Heart right ventricle (tissue), 16 donors: ENCODE results near the gene ARHGEF4. TPM values are rescaled to one million over a fixed set of nuclear protein-coding genes. Genes with fewer than 3 reads are reported as not detected.

Experiments used
- ATAC-seq, 8 donors: fragments of 200-7000 bp; cut with Tn5 transposase; one replicate each; pipeline ENCODE4 v1.9.1; 2020; ENCODE audit warnings: mild to moderate bottlenecking in 8 of 8, moderate library complexity in 8 of 8, moderate number of reproducible peaks in 1 of 8
- DNase-seq, 2 donors: peaks; one replicate each; pipeline ENCODE4 v3.0.0-alpha.2; 2020
- H3K27ac ChIP-seq, 10 donors: fragments of 200-600 bp; sonication (generic) in 2 of 10; one replicate each; pipeline versions ENCODE4 v1.5.0 to v1.8.0; 2020 to 2022; ENCODE audit warnings: mild to moderate bottlenecking in 3 of 10
- H3K27me3 ChIP-seq, 7 donors: fragments of 200-600 bp; one replicate each; pipeline ENCODE4 v1.8.0; 2021 to 2022; ENCODE audit warnings: mild to moderate bottlenecking in 2 of 7
- H3K36me3 ChIP-seq, 9 donors: fragments of 200-600 bp; sonication (generic) in 1 of 9; one replicate each; pipeline versions ENCODE4 v1.5.0 to v1.8.0; 2020 to 2022; ENCODE audit warnings: mild to moderate bottlenecking in 2 of 9
- H3K4me1 ChIP-seq, 9 donors: fragments of 200-600 bp; sonication (generic) in 1 of 9; one replicate each; pipeline versions ENCODE4 v1.5.0 to v1.8.0; 2020 to 2022; ENCODE audit warnings: mild to moderate bottlenecking in 4 of 9
- H3K4me3 ChIP-seq, 10 donors: fragments of 200-600 bp; sonication (generic) in 2 of 10; one replicate each; pipeline versions ENCODE4 v1.5.0 to v1.8.0; 2020 to 2022; ENCODE audit warnings: mild to moderate bottlenecking in 7 of 10, moderate library complexity in 2 of 10
- H3K9me3 ChIP-seq, 11 donors: fragments of 200-600 bp in 10 of 11; sonication (generic) in 2 of 11; one replicate each; pipeline versions ENCODE4 v1.5.0 to v1.8.0; 2013 to 2022; ENCODE audit warnings: mild to moderate bottlenecking in 2 of 11, control low read depth in 1 of 11, moderate library complexity in 1 of 11
- CTCF ChIP-seq, 9 donors: fragments of 200-600 bp; sonication (generic) in 2 of 9; IDR thresholded peaks; one replicate each; pipeline versions ENCODE4 v1.5.0 to v1.8.0; 2021 to 2022; ENCODE audit warnings: antibody characterized with exemption in 9 of 9, mild to moderate bottlenecking in 5 of 9, moderate library complexity in 1 of 9
- WGBS, 2 donors: extraction: QIAGEN DNeasy Blood & Tissue Kit; methylation state at CpG; one replicate each; pipeline ENCODE4 v1.1.7; 2013; ENCODE audit warnings: inconsistent platforms in 1 of 2; 5-methylcytosine and 5-hydroxymethylcytosine counted together
- intact Hi-C, 10 donors: fragments of 100-400 bp; cut with DNase I; formaldehyde crosslinking; loops; one replicate each; pipeline versions ENCODE4 v1.11.1 to v1.14.2; 2022
- polyA plus RNA-seq, 2 donors: library from polyadenylated mRNA; stranded (reverse); fragments of 200-250 nt; gene quantifications; one replicate each; pipeline ENCODE4 v1.2.3, GENCODE V29; 2013
- total RNA-seq, 10 donors: library from RNA; stranded (reverse); fragmentation: NEBNext Ultra II Directional in 3 of 10; extraction: Animal tissue kit (Norgen Biotek cat#: 25700) in 3 of 10; gene quantifications; one replicate each; pipeline versions ENCODE4 v1.2.1 to v1.2.4, GENCODE V29; 2021 to 2023
- donor health status: Arrhythmogenic right ventricular cardiomyopathy.
- donor health status: ischemic (EF 13 %, LVEDD 7.1; RV severe dilation, severe dysfunction).
- donor health status: healthy with polysubstance abuse.
- donor health status: DM: no; HTN: yes; CAD: no.
- donor health status: DM: no; HTN: no; CAD: no.
- donor health status: ischemic (EF 25% LVEDD 6.9; RV normal size, moderate dysfunction).
- donor health status: ischemic (EF 25% LVEDD 5.7; RV mildly dilated, moderate dysfunction).
- donor health status: healthy.
- donor health status: DM: yes; HTN: yes; CAD: no.
- donor health status: Ischemic cardiomyopathy.
- donor health status: ischemic (EF 35%, LVEDD 5.7; RV mildly dilated, moderate dysfunction).
- donor health status: nonischemic (EF 11% LVEDD 7.7; RV severe dilation, severe dysfunction).
- donor health status: DM: yes; HTN: yes; CAD: no.
- donor health status: PGD.
- donor health status: ischemic (EF 29% LVEDD 5.4; RV normal size, mild dysfunction).
- donor health status: nonischemic (EF 23%, LVEDD 6.1; RV moderate dilation, normal function).

Gene ARHGEF4
- total and polyA plus RNA-seq, 12 donors: 0.67 to 6.5 (median 3.4) TPM

- DNase-seq: no peak
Measured at GRCh38 chr2:130829015-130829414, 7.7 kb upstream of the ARHGEF4 start.

GRCh38 chr2:130830538-130830937, 6.2 kb upstream of the ARHGEF4 start:
- 78 to 81% methylated on average over 2 of the region's 2 CpGs for WGBS, 2 donors
- DNase-seq (no peak), ATAC-seq (no peak)
- Histone ChIP-seq H3K4me3 (no peak overlapping the region), H3K4me1 (no peaks in the 10 kb centered on the region), H3K27ac (no peak overlapping the region), H3K36me3 (no peaks in the 10 kb centered on the region), H3K27me3 (peaks cover 0 to 31% (median 17%) of the 10 kb centered on the region in 7 donors), H3K9me3 (no peaks in the 10 kb centered on the region)
- intact Hi-C loops: no loop called here
- no peak for TF ChIP-seq CTCF (IDR thresholded peaks at IDR 0.05)

More at GRCh38 chr2:130829015-130829414, 7.7 kb upstream of the ARHGEF4 start:
- Histone ChIP-seq H3K27ac (no peak overlapping the region), H3K27me3 (peaks cover 0 to 20% (median 2%) of the 10 kb centered on the region in 7 donors), H3K36me3 (no peaks in the 10 kb centered on the region), H3K4me3 (no peak overlapping the region), H3K9me3 (no peaks in the 10 kb centered on the region), H3K4me1 (peaks cover 0 to 7% (median 0%) of the 10 kb centered on the region in 9 donors)
- intact Hi-C loops: no loop called here
- no peak for ATAC-seq
- 84 to 91% methylated on average over 10 of the region's 10 CpGs for WGBS, 2 donors
- no peak for TF ChIP-seq CTCF (IDR thresholded peaks at IDR 0.05)

DNA sequence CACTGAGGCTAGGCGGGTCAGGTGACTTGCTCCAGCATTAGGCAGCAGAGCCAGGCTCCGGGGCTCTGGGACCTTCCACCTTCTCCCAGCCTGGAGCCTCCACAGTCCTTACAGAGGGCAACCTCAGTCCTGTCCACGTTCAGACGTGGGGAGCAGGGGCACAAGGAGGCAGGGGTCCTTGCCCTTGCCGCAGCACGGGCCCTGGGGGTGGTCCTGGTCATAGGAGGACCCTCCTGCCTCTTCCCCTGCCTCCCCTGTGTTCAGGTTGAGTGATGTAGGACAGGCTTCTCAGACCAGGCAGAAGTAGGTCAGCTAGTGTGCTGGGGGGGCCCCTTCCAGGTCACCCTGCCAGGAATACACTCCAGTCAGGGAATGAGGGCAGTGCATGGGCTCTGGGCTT, 5.4 kb upstream of the ARHGEF4 start:
- intact Hi-C loops: no loop called here
- DNase-seq: no peak
- H3K9me3 ChIP-seq: no peaks in the 10 kb centered on the region
- no peak for ATAC-seq
- no peak overlapping the region for H3K4me3 ChIP-seq
- peaks cover under 1 to 40% (median 25%) of the 10 kb centered on the region in 7 donors for H3K27me3 ChIP-seq
- no peak overlapping the region for H3K27ac ChIP-seq
- H3K36me3 ChIP-seq: no peaks in the 10 kb centered on the region
- TF ChIP-seq CTCF (IDR thresholded peaks at IDR 0.05): no peak
- no peaks in the 10 kb centered on the region for H3K4me1 ChIP-seq
- WGBS, 2 donors: 77 to 78% methylated on average over 6 of the region's 6 CpGs

GRCh38 chr2:130832296-130832940, 4.3 kb upstream of the ARHGEF4 start:
- peaks cover 0 to 6% (median 0%) of the 10 kb centered on the region in 9 donors for H3K4me1 ChIP-seq
- no peaks in the 10 kb centered on the region for H3K9me3 ChIP-seq
- no peak for DNase-seq
- H3K27me3 ChIP-seq: peaks cover 11 to 50% (median 35%) of the 10 kb centered on the region in 7 donors
- TF ChIP-seq CTCF (IDR thresholded peaks at IDR 0.05): no peak
- ATAC-seq: no peak
- H3K4me3 ChIP-seq: no peak overlapping the region
- H3K36me3 ChIP-seq: no peaks in the 10 kb centered on the region
- WGBS, 2 donors: 82 to 83% methylated on average over 12 of the region's 12 CpGs
- intact Hi-C loops: no loop called here
- no peak overlapping the region for H3K27ac ChIP-seq
